Activated T-cell treated with anti-CD3 and anti-CD28 coated beads for 4 hours (primary cell): ENCODE results near the gene MYRIP.
"Not testable (repeated sequence)": the region's sequence is repeated elsewhere in the genome, so short reads cannot be mapped to it uniquely, and the experiment has no call there.

Experiments used
- DNase-seq: peaks from one replicate; pipeline ENCODE4 v3.0.0-alpha.2; 2020

MYRIP gene

GRCh38 chr3:39809181-39809994, at the start of gene MYRIP:
Gene MYRIP, plus strand, starts transcription at chr3:39809609. Its CDS starts 91,208 bp downstream, at chr3:39900817.
- no peak for DNase-seq

GRCh38 chr3:39760325-39760724, 49.1 kb upstream of the MYRIP start:
- DNase-seq = no peak

GRCh38 chr3:39762537-39763070, 46.8 kb upstream of the MYRIP start:
- no peak for DNase-seq

GRCh38 chr3:39763390-39763789, 46.0 kb upstream of the MYRIP start:
- no peak for DNase-seq

GRCh38 chr3:39765575-39765974, 43.8 kb upstream of the MYRIP start:
- no peak for DNase-seq

- DNase-seq = no peak
Observed at GRCh38 chr3:39766433-39766832, 43.0 kb upstream of the MYRIP start.

GRCh38 chr3:39766909-39767308, 42.5 kb upstream of the MYRIP start:
- DNase-seq = not testable (repeated sequence)

- DNase-seq = not testable (repeated sequence)
Observed at GRCh38 chr3:39778168-39778567, 31.2 kb upstream of the MYRIP start.

- no peak for DNase-seq
Observed at GRCh38 chr3:39779511-39780230, 29.7 kb upstream of the MYRIP start.

- no peak for DNase-seq
Observed at GRCh38 chr3:39780352-39780751, 29.1 kb upstream of the MYRIP start.

- no peak for DNase-seq
Observed at GRCh38 chr3:39781025-39781424, 28.4 kb upstream of the MYRIP start.

- no peak for DNase-seq
Observed at GRCh38 chr3:39781632-39782031, 27.8 kb upstream of the MYRIP start.

- DNase-seq = no peak
Observed at GRCh38 chr3:39783680-39784079, 25.7 kb upstream of the MYRIP start.

- no peak for DNase-seq
Observed at GRCh38 chr3:39784922-39785321, 24.5 kb upstream of the MYRIP start.

- DNase-seq = no peak
Observed at GRCh38 chr3:39788128-39788883, 21.1 kb upstream of the MYRIP start.

- no peak for DNase-seq
Observed at GRCh38 chr3:39791603-39792002, 17.8 kb upstream of the MYRIP start.

- DNase-seq = no peak
Observed at GRCh38 chr3:39794880-39795279, 14.5 kb upstream of the MYRIP start.

GRCh38 chr3:39801216-39801615, 8.2 kb upstream of the MYRIP start:
- no peak for DNase-seq

- DNase-seq = not testable (repeated sequence)
Observed at GRCh38 chr3:39802486-39802885, 6.9 kb upstream of the MYRIP start.

GRCh38 chr3:39803956-39804355, 5.5 kb upstream of the MYRIP start:
- DNase-seq = no peak

GRCh38 chr3:39804951-39805350, 4.5 kb upstream of the MYRIP start:
- no peak for DNase-seq

GRCh38 chr3:39805650-39806049, 3.8 kb upstream of the MYRIP start:
- no peak for DNase-seq

- no peak for DNase-seq
Observed at GRCh38 chr3:39806820-39807219, 2.6 kb upstream of the MYRIP start.
